ENCODE results near the gene LHFPL2. TPM values are rescaled to one million over a fixed set of nuclear protein-coding genes. Genes with fewer than 3 reads are reported as not detected.
A peak's percentile ranks its signal among the peaks of the same experiment; 100 is the strongest.

LHFPL2 gene
- total RNA-seq, 1 experiment from 2014 or later, result 17.9 TPM

GRCh38 chr5:78627766-78628165 is 20.8 kb downstream of the LHFPL2 start:
- CTCF ChIA-PET, result interaction anchor here (0.9 kb wide), 1 partner anchor 94 kb away, joined by 3 read pairs; no protein-coding TSS in a partner anchor
- RAD21 ChIA-PET (ENCODE audit: low non-redundant PET in 1 of 2, low total read pairs in 2 of 2, uncharacterized antibody in 2 of 2, unreplicated experiment in 2 of 2), result no interaction called here
- H3K4me3 ChIP-seq (replicated peaks in 1 of 2; ENCODE audit: low read depth in 1 of 2, low read length in 2 of 2), result no peak overlapping the region
- H3K4me2 ChIP-seq (ENCODE audit: low read length), result no peak overlapping the region
- H3K27ac ChIP-seq (ENCODE audit: low read depth, low read length), result no peak overlapping the region
- ATAC-seq (no peak), DNase-seq (ENCODE audit: low read depth, low spot score) (no peak)
- H3K4me1 ChIP-seq (ENCODE audit: control insufficient read depth in 1 of 2, insufficient read depth in 2 of 2, low read length in 2 of 2), result no peaks in the 10 kb centered on the region
- H2AFZ ChIP-seq (ENCODE audit: low read depth, low read length, poor library complexity, severe bottlenecking), result no peak overlapping the region
- H4K20me1 ChIP-seq (ENCODE audit: insufficient read depth), result no peaks in the 10 kb centered on the region
- no peaks in the 10 kb centered on the region for H3K9me2 ChIP-seq (ENCODE audit: insufficient read depth)
- peaks cover 2 to 10% of the 10 kb centered on the region in 2 experiments; a peak in 2 of 4 replicates for H3K36me3 ChIP-seq (ENCODE audit: control insufficient read depth in 1 of 2, insufficient read depth in 2 of 2, low read length in 2 of 2)
- POLR2A ChIA-PET, result no interaction called here
- no peaks in the 10 kb centered on the region for H3K9me3 ChIP-seq (ENCODE audit: control insufficient read depth in 1 of 2, insufficient read depth in 1 of 2, low read depth in 1 of 2, low read length in 2 of 2)
- no peaks in the 10 kb centered on the region; the same call in 1 of the 2 replicates for H3K79me2 ChIP-seq (ENCODE audit: insufficient read depth, low read length)
- TF ChIP-seq EZH2phosphoT487 (IDR thresholded peaks at IDR 0.05; ENCODE audit: borderline replicate concordance), result no peak
- TF ChIP-seq EGR1 (IDR thresholded peaks at IDR 0.05; ENCODE audit: low read depth), result no peak
- no peak for TF ChIP-seq JUND (IDR thresholded peaks at IDR 0.05)
- TF ChIP-seq CBX3 (IDR thresholded peaks at IDR 0.05; ENCODE audit: low read depth), result no peak
- no peak for TF ChIP-seq POLR2A (IDR thresholded peaks at IDR 0.05; ENCODE audit: borderline replicate concordance, extremely low read depth, insufficient read depth, insufficient read length)
- TF ChIP-seq CTCF (IDR thresholded peaks at IDR 0.05 in 2 of 3, conservative IDR thresholded peaks at IDR 0.05 in 1 of 3; ENCODE audit: borderline replicate concordance in 1 of 3, insufficient read depth in 1 of 3, low read depth in 2 of 3, low read length in 2 of 3), result no peak
- TF ChIP-seq CEBPB (IDR thresholded peaks at IDR 0.05; ENCODE audit: low read depth), result no peak
- no peaks in the 10 kb centered on the region for H3K27me3 ChIP-seq (ENCODE audit: insufficient read depth, low read length)
- H3K9ac ChIP-seq (ENCODE audit: low read length), result no peak overlapping the region
- no TSS peak for BruUV-seq (replicated peaks)
- intact Hi-C loops (cut with micrococcal nuclease), result loop anchor here (5.0 kb wide), 1 partner anchor 90 kb away; no protein-coding TSS in a partner anchor

- ChIA-PET RAD21 (ENCODE audit: low non-redundant PET in 1 of 2, low total read pairs in 2 of 2, uncharacterized antibody in 2 of 2, unreplicated experiment in 2 of 2) (no interaction called here), POLR2A (no interaction called here), CTCF (interaction anchor here (0.9 kb wide), 1 partner anchor 94 kb away, joined by 3 read pairs; no protein-coding TSS in a partner anchor)
- BruUV-seq (replicated peaks), result no TSS peak
- H3K9ac ChIP-seq (ENCODE audit: low read length), result no peak overlapping the region
- H3K4me2 ChIP-seq (ENCODE audit: low read length), result no peak overlapping the region
- H3K79me2 ChIP-seq (ENCODE audit: insufficient read depth, low read length), result no peaks in the 10 kb centered on the region; the same call in 1 of the 2 replicates
- H3K27ac ChIP-seq (ENCODE audit: low read depth, low read length), result no peak overlapping the region
- H4K20me1 ChIP-seq (ENCODE audit: insufficient read depth), result no peaks in the 10 kb centered on the region
- DNase-seq (ENCODE audit: low read depth, low spot score) (no peak), ATAC-seq (peak; percentile 44; the same call in 1 of the 2 replicates)
- H2AFZ ChIP-seq (ENCODE audit: low read depth, low read length, poor library complexity, severe bottlenecking), result no peak overlapping the region
- H3K4me3 ChIP-seq (replicated peaks in 1 of 2; ENCODE audit: low read depth in 1 of 2, low read length in 2 of 2), result no peak overlapping the region
- TF ChIP-seq YY1 (IDR thresholded peaks at IDR 0.05; ENCODE audit: extremely low read depth, insufficient replicate concordance, low read depth, low read length) (no peak), CTCF (IDR thresholded peaks at IDR 0.05 in 2 of 3, conservative IDR thresholded peaks at IDR 0.05 in 1 of 3; ENCODE audit: borderline replicate concordance in 1 of 3, insufficient read depth in 1 of 3, low read depth in 2 of 3, low read length in 2 of 3) (peak; percentile 18 to 43 (median 38); a peak in 5 of 6 replicates), EGR1 (IDR thresholded peaks at IDR 0.05; ENCODE audit: low read depth) (no peak), RAD21 (IDR thresholded peaks at IDR 0.05; ENCODE audit: low read depth) (peak; percentile 54), CEBPB (IDR thresholded peaks at IDR 0.05; ENCODE audit: low read depth) (no peak)
- H3K9me2 ChIP-seq (ENCODE audit: insufficient read depth), result no peaks in the 10 kb centered on the region
- H3K4me1 ChIP-seq (ENCODE audit: control insufficient read depth in 1 of 2, insufficient read depth in 2 of 2, low read length in 2 of 2), result no peaks in the 10 kb centered on the region
- intact Hi-C loops (cut with micrococcal nuclease), result loop anchor here (5.0 kb wide), 1 partner anchor 90 kb away; no protein-coding TSS in a partner anchor
- H3K9me3 ChIP-seq (ENCODE audit: control insufficient read depth in 1 of 2, insufficient read depth in 1 of 2, low read depth in 1 of 2, low read length in 2 of 2), result no peaks in the 10 kb centered on the region
- no peaks in the 10 kb centered on the region for H3K27me3 ChIP-seq (ENCODE audit: insufficient read depth, low read length)
- H3K36me3 ChIP-seq (ENCODE audit: control insufficient read depth in 1 of 2, insufficient read depth in 2 of 2, low read length in 2 of 2), result peaks cover 2 to 4% of the 10 kb centered on the region in 2 experiments; a peak in 2 of 4 replicates
Observed at GRCh38 chr5:78627175-78627574, 21.4 kb downstream of the LHFPL2 start.
